GM23338 (cell line): ENCODE results near the gene OR4N2. TPM values are rescaled to one million over a fixed set of nuclear protein-coding genes. Genes with fewer than 3 reads are reported as not detected.

ENCODE experiments used
- ATAC-seq: fragments of 200-7000 bp; cut with Tn5 transposase; 3 replicates; pipeline ENCODE4 v1.9.1; 2020
- DNase-seq: peaks from one replicate; pipeline ENCODE4 v3.0.0-alpha.2; 2015; ENCODE audit warnings: low spot score
- H2AFZ ChIP-seq: fragments of 200-600 bp; sonication (generic); 2 replicates; pipeline ENCODE4 v1.8.0; 2016; ENCODE audit warnings: antibody characterized with exemption, mild to moderate bottlenecking, moderate library complexity
- H3F3A ChIP-seq: fragments of 200-600 bp; sonication (generic); replicated peaks from 2 replicates; pipeline ENCODE4 v1.8.0; 2017; ENCODE audit warnings: antibody characterized with exemption, mixed run types, low read depth
- H3K27ac ChIP-seq: fragments of 200-600 bp; sonication (generic); 2 replicates; pipeline ENCODE4 v1.6.1; 2016; ENCODE audit warnings: low read depth
- H3K27me3 ChIP-seq: fragments of 200-600 bp; sonication (generic); 2 replicates; pipeline ENCODE4 v1.8.0; 2016; ENCODE audit warnings: mild to moderate bottlenecking, mixed run types, moderate library complexity; ENCODE audit not compliant: insufficient read depth
- H3K36me3 ChIP-seq: fragments of 200-600 bp; sonication (generic); 2 replicates; pipeline ENCODE4 v1.8.0; 2016; ENCODE audit warnings: mild to moderate bottlenecking; ENCODE audit not compliant: insufficient read depth
- H3K4me1 ChIP-seq: fragments of 200-600 bp; sonication (generic); 2 replicates; pipeline ENCODE4 v1.8.0; 2016; ENCODE audit warnings: mild to moderate bottlenecking, moderate library complexity; ENCODE audit not compliant: insufficient read depth
- H3K4me2 ChIP-seq: fragments of 200-600 bp; sonication (generic); 2 replicates; pipeline ENCODE4 v1.7.1; 2017; ENCODE audit warnings: mixed run types
- H3K4me3 ChIP-seq: fragments of 200-600 bp; sonication (generic); 2 replicates; pipeline ENCODE4 v1.6.1; 2016; ENCODE audit warnings: mixed run types
- H3K79me2 ChIP-seq: fragments of 200-600 bp; sonication (generic); replicated peaks from 2 replicates; pipeline ENCODE4 v1.8.0; 2017; ENCODE audit warnings: mild to moderate bottlenecking; ENCODE audit not compliant: insufficient read depth
- H3K9me2 ChIP-seq: fragments of 200-600 bp; sonication (generic); 2 replicates; pipeline ENCODE4 v1.8.0; 2017; ENCODE audit not compliant: insufficient read depth
- H4K20me1 ChIP-seq: fragments of 200-600 bp; sonication (generic); replicated peaks from 2 replicates; pipeline ENCODE4 v1.8.0; 2017; ENCODE audit warnings: mild to moderate bottlenecking; ENCODE audit not compliant: insufficient read depth
- H3K27ac Mint-ChIP-seq: 2 replicates; pipeline ENCODE4 v1.8.0; 2020; ENCODE audit warnings: inconsistent platforms, mild to moderate bottlenecking, moderate library complexity, mixed read lengths
- H3K27me3 Mint-ChIP-seq: 3 replicates; pipeline ENCODE4 v1.8.0; 2022; ENCODE audit warnings: low read depth, mild to moderate bottlenecking, moderate library complexity, mixed read lengths, inconsistent platforms; ENCODE audit not compliant: insufficient read depth, poor library complexity
- H3K36me3 Mint-ChIP-seq: 3 replicates; pipeline ENCODE4 v1.8.0; 2021; ENCODE audit warnings: low read depth, mild to moderate bottlenecking, inconsistent platforms, moderate library complexity, mixed read lengths
- H3K4me1 Mint-ChIP-seq: 3 replicates; pipeline ENCODE4 v1.8.0; 2020; ENCODE audit warnings: mild to moderate bottlenecking, inconsistent platforms, mixed read lengths
- H3K4me3 Mint-ChIP-seq: 3 replicates; pipeline ENCODE4 v1.8.0; 2021; ENCODE audit warnings: moderate library complexity, mild to moderate bottlenecking, inconsistent platforms, mixed read lengths
- H3K9me3 Mint-ChIP-seq: 3 replicates; pipeline ENCODE4 v1.8.0; 2020; ENCODE audit warnings: moderate library complexity, mild to moderate bottlenecking, inconsistent platforms, mixed read lengths
- CREB1 ChIP-seq: fragments of 250-450 bp; sonication (Bioruptor Pico); IDR thresholded peaks from 2 replicates; pipeline ENCODE4 v1.5.0; 2020; ENCODE audit warnings: low read depth, mild to moderate bottlenecking, moderate library complexity
- CTCF ChIP-seq, 2 experiments: fragments of 200-600 bp in 1 of 2; sonication (generic) in 1 of 2; conservative IDR thresholded peaks; 2 replicates each; pipeline versions ENCODE4 v1.5.1 to v1.6.1; 2016 to 2017; ENCODE audit warnings: antibody characterized with exemption in 2 of 2, low read depth in 2 of 2, mild to moderate bottlenecking in 2 of 2, moderate library complexity in 1 of 2
- ETS1 ChIP-seq: IDR thresholded peaks from 2 replicates; pipeline ENCODE4 v1.6.1; 2016; ENCODE audit warnings: antibody characterized with exemption
- EZH2 ChIP-seq: fragments of 200-600 bp; sonication (generic); IDR thresholded peaks from one replicate; pipeline ENCODE4 v1.8.0; 2017; ENCODE audit warnings: antibody characterized with exemption, mild to moderate bottlenecking, low read depth; ENCODE audit not compliant: unreplicated experiment
- EZH2phosphoT487 ChIP-seq: fragments of 200-600 bp; sonication (generic); IDR thresholded peaks from one replicate; pipeline ENCODE4 v1.8.1; 2018; ENCODE audit warnings: antibody characterized with exemption; ENCODE audit not compliant: unreplicated experiment
- NANOG ChIP-seq: IDR thresholded peaks from 2 replicates; pipeline ENCODE4 v1.6.1; 2016; ENCODE audit warnings: antibody characterized with exemption, borderline replicate concordance
- POLR2AphosphoS5 ChIP-seq: IDR thresholded peaks from 2 replicates; pipeline ENCODE4 v1.6.1; 2016; ENCODE audit warnings: antibody characterized with exemption, low read depth
- REST ChIP-seq: IDR thresholded peaks from one replicate; pipeline ENCODE4 v1.6.1; 2018; ENCODE audit warnings: antibody characterized with exemption; ENCODE audit not compliant: unreplicated experiment
- STAT1 ChIP-seq: IDR thresholded peaks from one replicate; pipeline ENCODE4 v1.6.1; 2016; ENCODE audit warnings: antibody characterized with exemption; ENCODE audit not compliant: unreplicated experiment
- ZNF114 ChIP-seq: fragments of 250-450 bp; sonication (Bioruptor Pico); IDR thresholded peaks from 2 replicates; pipeline ENCODE4 v1.5.0; 2020; ENCODE audit warnings: mild to moderate bottlenecking, moderate library complexity
- ZNF331 ChIP-seq: fragments of 250-450 bp; sonication (Bioruptor Pico); IDR thresholded peaks from 2 replicates; pipeline ENCODE4 v1.5.0; 2020; ENCODE audit warnings: low read depth, mild to moderate bottlenecking, moderate library complexity
- polyA plus RNA-seq: library from polyadenylated mRNA; unstranded; fragments of >200 nt; fragmentation: Nextera tagmentation; extraction: Ambion mirVana; gene quantifications from 2 replicates; pipeline ENCODE4 v1.2.1, GENCODE V29; 2016
- total RNA-seq: library from RNA; depleted of rRNA; stranded (reverse); fragments of >200 nt; shearing (Covaris generic); gene quantifications from 2 replicates; pipeline ENCODE4 v1.2.3, GENCODE V29; 2014
- TF ChIP-seq, protein P1 (sequence below): fragments of 250-450 bp; sonication (Bioruptor Pico); IDR thresholded peaks from 2 replicates; pipeline ENCODE4 v1.5.0; 2020; ENCODE audit warnings: mild to moderate bottlenecking, moderate library complexity

The OR4N2 gene
- total and polyA plus RNA-seq, 2 experiments from 2014 or later, result not detected

- no peak overlapping the region for H3K27ac Mint-ChIP-seq
- H3K27ac ChIP-seq, result no peak overlapping the region
- peaks cover 22% of the 10 kb centered on the region for H3K36me3 Mint-ChIP-seq
- TF ChIP-seq NANOG, result no peak
- TF ChIP-seq ZNF331, result no peak
- TF ChIP-seq ZNF114 (CRISPR knock-in tag), result no peak
- TF ChIP-seq ETS1, result no peak
- no peak for TF ChIP-seq EZH2phosphoT487
- TF ChIP-seq EZH2, result no peak
- TF ChIP-seq CTCF (conservative IDR thresholded peaks at IDR 0.05; ENCODE audit: low read depth in 2 of 2), result no peak
- no peak for TF ChIP-seq REST
- no peak for TF ChIP-seq CREB1 (CRISPR knock-in tag)
- TF ChIP-seq, protein P1, sequence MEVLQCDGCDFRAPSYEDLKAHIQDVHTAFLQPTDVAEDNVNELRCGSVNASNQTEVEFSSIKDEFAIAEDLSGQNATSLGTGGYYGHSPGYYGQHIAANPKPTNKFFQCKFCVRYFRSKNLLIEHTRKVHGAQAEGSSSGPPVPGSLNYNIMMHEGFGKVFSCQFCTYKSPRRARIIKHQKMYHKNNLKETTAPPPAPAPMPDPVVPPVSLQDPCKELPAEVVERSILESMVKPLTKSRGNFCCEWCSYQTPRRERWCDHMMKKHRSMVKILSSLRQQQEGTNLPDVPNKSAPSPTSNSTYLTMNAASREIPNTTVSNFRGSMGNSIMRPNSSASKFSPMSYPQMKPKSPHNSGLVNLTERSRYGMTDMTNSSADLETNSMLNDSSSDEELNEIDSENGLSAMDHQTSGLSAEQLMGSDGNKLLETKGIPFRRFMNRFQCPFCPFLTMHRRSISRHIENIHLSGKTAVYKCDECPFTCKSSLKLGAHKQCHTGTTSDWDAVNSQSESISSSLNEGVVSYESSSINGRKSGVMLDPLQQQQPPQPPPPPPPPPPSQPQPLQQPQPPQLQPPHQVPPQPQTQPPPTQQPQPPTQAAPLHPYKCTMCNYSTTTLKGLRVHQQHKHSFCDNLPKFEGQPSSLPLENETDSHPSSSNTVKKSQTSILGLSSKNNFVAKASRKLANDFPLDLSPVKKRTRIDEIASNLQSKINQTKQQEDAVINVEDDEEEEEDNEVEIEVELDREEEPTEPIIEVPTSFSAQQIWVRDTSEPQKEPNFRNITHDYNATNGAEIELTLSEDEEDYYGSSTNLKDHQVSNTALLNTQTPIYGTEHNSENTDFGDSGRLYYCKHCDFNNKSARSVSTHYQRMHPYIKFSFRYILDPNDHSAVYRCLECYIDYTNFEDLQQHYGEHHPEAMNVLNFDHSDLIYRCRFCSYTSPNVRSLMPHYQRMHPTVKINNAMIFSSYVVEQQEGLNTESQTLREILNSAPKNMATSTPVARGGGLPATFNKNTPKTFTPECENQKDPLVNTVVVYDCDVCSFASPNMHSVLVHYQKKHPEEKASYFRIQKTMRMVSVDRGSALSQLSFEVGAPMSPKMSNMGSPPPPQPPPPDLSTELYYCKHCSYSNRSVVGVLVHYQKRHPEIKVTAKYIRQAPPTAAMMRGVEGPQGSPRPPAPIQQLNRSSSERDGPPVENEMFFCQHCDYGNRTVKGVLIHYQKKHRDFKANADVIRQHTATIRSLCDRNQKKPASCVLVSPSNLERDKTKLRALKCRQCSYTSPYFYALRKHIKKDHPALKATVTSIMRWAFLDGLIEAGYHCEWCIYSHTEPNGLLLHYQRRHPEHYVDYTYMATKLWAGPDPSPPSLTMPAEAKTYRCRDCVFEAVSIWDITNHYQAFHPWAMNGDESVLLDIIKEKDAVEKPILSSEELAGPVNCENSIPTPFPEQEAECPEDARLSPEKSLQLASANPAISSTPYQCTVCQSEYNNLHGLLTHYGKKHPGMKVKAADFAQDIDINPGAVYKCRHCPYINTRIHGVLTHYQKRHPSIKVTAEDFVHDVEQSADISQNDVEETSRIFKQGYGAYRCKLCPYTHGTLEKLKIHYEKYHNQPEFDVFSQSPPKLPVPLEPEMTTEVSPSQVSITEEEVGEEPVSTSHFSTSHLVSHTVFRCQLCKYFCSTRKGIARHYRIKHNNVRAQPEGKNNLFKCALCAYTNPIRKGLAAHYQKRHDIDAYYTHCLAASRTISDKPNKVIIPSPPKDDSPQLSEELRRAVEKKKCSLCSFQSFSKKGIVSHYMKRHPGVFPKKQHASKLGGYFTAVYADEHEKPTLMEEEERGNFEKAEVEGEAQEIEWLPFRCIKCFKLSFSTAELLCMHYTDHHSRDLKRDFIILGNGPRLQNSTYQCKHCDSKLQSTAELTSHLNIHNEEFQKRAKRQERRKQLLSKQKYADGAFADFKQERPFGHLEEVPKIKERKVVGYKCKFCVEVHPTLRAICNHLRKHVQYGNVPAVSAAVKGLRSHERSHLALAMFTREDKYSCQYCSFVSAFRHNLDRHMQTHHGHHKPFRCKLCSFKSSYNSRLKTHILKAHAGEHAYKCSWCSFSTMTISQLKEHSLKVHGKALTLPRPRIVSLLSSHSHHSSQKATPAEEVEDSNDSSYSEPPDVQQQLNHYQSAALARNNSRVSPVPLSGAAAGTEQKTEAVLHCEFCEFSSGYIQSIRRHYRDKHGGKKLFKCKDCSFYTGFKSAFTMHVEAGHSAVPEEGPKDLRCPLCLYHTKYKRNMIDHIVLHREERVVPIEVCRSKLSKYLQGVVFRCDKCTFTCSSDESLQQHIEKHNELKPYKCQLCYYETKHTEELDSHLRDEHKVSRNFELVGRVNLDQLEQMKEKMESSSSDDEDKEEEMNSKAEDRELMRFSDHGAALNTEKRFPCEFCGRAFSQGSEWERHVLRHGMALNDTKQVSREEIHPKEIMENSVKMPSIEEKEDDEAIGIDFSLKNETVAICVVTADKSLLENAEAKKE, result no peak
- TF ChIP-seq POLR2AphosphoS5, result no peak
- no peak for TF ChIP-seq STAT1
- H3K36me3 ChIP-seq, result peaks cover 11% of the 10 kb centered on the region; the same call in 1 of the 2 replicates
- no peaks in the 10 kb centered on the region for H3F3A ChIP-seq
- no peaks in the 10 kb centered on the region for H3K4me1 ChIP-seq
- H3K27me3 Mint-ChIP-seq, result peaks cover 5% of the 10 kb centered on the region
- no peak overlapping the region for H3K4me2 ChIP-seq
- no peak overlapping the region for H3K4me3 ChIP-seq
- no peaks in the 10 kb centered on the region for H3K4me1 Mint-ChIP-seq
- H2AFZ ChIP-seq, result no peak overlapping the region
- no peak for ATAC-seq
- no peaks in the 10 kb centered on the region for H3K27me3 ChIP-seq
- DNase-seq, result no peak
- H4K20me1 ChIP-seq, result no peaks in the 10 kb centered on the region; the same call in 1 of the 2 replicates
- H3K9me3 Mint-ChIP-seq, result no peaks in the 10 kb centered on the region; the same call in 2 of the 3 replicates
- no peaks in the 10 kb centered on the region for H3K9me2 ChIP-seq
- no peak overlapping the region for H3K4me3 Mint-ChIP-seq
- no peaks in the 10 kb centered on the region for H3K79me2 ChIP-seq
Observed at GRCh38 chr14:19823765-19824164, 20.2 kb downstream of the OR4N2 start.
